LoVo (cell line): ENCODE measurements around the gene SDHD.
A peak's percentile ranks its signal among the peaks of the same experiment; 100 is the strongest.

Source experiments
- DNase-seq: peaks from one replicate; pipeline ENCODE4 v3.0.0-alpha.2; 2016; ENCODE audit warnings: low spot score

The SDHD gene

GRCh38 chr11:112103446-112103845 is 16.8 kb downstream of the SDHD start:
- no peak for DNase-seq

DNA sequence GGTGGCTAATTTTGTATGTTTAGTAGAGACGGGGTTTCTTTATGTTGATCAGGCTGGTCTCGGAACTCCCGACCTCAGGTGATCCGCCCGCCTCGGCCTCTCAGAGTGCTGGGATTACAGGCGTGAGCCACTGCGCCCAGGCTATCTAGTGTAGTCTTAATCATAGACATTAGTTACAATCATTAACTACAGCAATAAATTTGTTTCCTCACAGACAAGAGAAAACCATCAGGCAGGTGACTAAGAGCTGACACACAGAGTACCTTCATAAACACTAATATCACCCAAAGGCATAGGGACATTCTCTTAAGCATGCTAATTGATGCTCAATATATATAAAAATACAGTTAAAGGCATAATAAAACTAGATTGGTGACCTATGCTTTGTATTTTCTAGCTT is 19.4 kb downstream of the SDHD start:
- DNase-seq = no peak

GRCh38 chr11:112113539-112114457 is 27.1 kb downstream of the SDHD start:
- DNase-seq = peak; percentile 81

- DNase-seq = no peak
Observed at GRCh38 chr11:112114460-112114859, 27.8 kb downstream of the SDHD start.

GRCh38 chr11:112115386-112115785 is 28.7 kb downstream of the SDHD start:
- no peak for DNase-seq

DNA sequence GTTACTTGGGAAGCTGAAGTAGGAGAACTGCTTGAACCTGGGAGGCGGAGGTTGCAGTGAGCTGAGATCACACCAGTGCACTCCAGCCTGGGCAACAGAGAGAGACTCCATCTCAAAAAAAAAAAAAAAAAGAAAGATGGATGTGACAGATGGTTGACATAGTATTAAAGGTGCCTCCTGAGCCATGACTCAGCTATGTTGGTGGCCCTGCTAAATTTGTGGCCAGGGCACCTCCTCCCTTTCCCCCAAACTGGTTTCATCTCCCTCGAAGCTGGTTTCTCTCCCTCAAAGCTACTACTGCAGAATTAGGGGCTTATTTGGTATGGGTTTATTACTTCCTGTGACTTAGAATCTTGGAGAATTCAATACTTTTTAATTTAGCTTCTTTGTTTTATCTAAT is 31.5 kb downstream of the SDHD start:
- DNase-seq = no peak

DNA sequence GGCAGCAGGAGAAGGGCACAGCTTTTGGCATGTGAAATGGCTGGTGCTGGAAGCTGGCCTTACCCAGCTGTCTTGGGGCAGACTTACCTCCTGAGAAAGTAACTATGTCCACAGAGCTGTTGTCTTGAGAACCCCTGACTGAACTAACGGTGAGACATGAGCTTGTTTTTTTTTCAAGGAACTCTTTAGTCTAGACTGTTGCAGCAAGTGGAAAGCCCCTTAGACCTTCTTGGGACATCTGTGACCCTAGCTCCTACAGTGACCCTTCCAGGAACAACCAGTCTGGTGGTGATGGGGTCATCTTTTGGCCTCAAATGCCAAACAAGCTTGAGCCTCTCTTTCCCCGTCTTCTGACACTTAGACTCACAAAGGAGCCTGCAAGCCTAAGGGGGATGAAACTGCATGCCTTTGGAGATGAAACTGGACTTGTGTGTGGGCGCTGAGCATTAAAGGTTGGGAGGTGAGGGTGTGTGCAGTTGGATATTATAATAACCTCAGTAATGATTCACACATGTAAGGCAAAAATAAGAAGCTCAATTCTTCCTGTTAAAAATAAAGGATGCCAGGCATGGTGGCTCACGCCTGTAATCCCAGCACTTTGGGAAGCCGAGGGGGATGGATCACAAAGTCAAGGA is 35.4 kb downstream of the SDHD start:
- DNase-seq = no peak

GRCh38 chr11:112123129-112123528 is 36.5 kb downstream of the SDHD start:
- DNase-seq = no peak

- DNase-seq = no peak
Observed at GRCh38 chr11:112127056-112127455, 40.4 kb downstream of the SDHD start.

- peak; percentile 94 for DNase-seq
Observed at GRCh38 chr11:112128483-112129121, 41.9 kb downstream of the SDHD start.

GRCh38 chr11:112129656-112130055 is 43.0 kb downstream of the SDHD start:
- no peak for DNase-seq

DNA sequence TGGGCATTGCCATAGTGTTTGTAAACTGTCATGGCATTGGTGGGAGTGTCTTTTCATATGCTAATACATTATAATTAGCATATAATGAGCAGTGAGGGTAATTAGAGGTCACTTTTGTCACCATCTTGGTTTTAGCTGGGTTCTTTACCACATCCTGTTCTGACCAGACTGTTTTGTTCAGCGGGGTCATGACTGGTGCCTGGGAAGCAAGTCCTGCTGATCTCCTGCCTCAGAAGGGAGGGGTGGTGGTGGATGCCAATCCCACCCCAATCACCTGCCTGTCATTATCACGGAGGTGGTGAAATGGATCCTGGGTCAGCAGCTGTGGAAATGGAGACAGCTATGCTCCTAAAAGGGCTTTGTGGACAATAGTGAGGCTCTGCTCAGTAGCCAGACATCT is 46.1 kb downstream of the SDHD start:
- DNase-seq = no peak

DNA sequence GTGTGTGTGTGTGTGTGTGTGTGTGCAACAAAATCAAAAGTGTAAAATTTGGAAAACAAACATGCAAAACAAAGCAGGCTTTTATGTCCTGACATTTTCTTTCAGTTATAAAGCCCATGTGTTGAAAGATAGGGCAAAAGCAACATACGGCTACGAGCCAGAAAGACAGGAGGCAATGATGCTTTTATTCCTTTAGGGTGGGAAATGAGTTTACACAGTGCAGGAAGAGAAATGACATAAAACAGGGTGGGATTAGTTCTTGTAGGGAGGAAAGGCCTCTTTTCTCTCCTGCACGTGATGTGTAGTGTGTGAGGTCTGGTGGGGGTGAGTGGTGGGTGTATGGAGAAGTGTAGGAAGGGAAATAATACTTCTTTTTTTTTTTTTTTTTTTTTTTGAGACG is 47.8 kb downstream of the SDHD start:
- no peak for DNase-seq

GRCh38 chr11:112143597-112143996 is 56.9 kb downstream of the SDHD start:
- DNase-seq = no peak
